Neural progenitor cell (in vitro differentiated cells): ENCODE results near the gene KCNA10.

Source experiments
- CTCF ChIP-seq: fragments of 200-600 bp; sonication (generic); IDR thresholded peaks from 2 replicates; pipeline ENCODE4 v1.5.1; 2017; ENCODE audit warnings: antibody characterized with exemption, mild to moderate bottlenecking
- EZH2 ChIP-seq: fragments of 200-600 bp; sonication (generic); IDR thresholded peaks from 2 replicates; pipeline ENCODE4 v1.6.1; 2017; ENCODE audit warnings: antibody characterized with exemption, mild to moderate bottlenecking, moderate library complexity
- EZH2phosphoT487 ChIP-seq: fragments of 200-600 bp; sonication (generic); IDR thresholded peaks from 2 replicates; pipeline ENCODE4 v1.6.1; 2017; ENCODE audit warnings: antibody characterized with exemption

GRCh38 chr1:110549831-110550230 lies 30.9 kb upstream of the KCNA10 start:
- TF ChIP-seq CTCF (no peak), EZH2phosphoT487 (no peak), EZH2 (no peak)
